Measurements from ENCODE around the gene LDAH. TPM values are rescaled to one million over a fixed set of nuclear protein-coding genes. Genes with fewer than 3 reads are reported as not detected.

Gene LDAH
- polyA plus RNA-seq, 1 experiment: 10.0 TPM

- no peaks in the 10 kb centered on the region for H3K27me3 ChIP-seq (ENCODE audit: control insufficient read depth, insufficient read depth, low read length)
- DNase-seq (ENCODE audit: low read depth): no peak
- TF ChIP-seq CTCF (IDR thresholded peaks at IDR 0.05; ENCODE audit: insufficient read depth, low read depth, low read length): no peak
- ChIA-PET CTCF (interaction anchor here (0.9 to 1.3 kb wide), 3 partner anchors 15 to 30 kb away, joined by 3 to 4 read pairs (median 3); no protein-coding TSS in a partner anchor), POLR2A (no interaction called here)
- H3K4me3 ChIP-seq (ENCODE audit: low read depth, low read length): no peak overlapping the region
- no peaks in the 10 kb centered on the region for H3K36me3 ChIP-seq (ENCODE audit: control insufficient read depth, insufficient read depth, low read length)
These were observed 131.7 kb downstream of the LDAH start for GRCh38 chr2:20691076-20691734.

- peaks cover 2% of the 10 kb centered on the region; the same call in 1 of the 2 replicates for H3K36me3 ChIP-seq (ENCODE audit: control insufficient read depth, insufficient read depth, low read length)
- no peak overlapping the region for H3K4me3 ChIP-seq (ENCODE audit: low read depth, low read length)
- no peak for TF ChIP-seq CTCF (IDR thresholded peaks at IDR 0.05; ENCODE audit: insufficient read depth, low read depth, low read length)
- ChIA-PET CTCF (interaction anchor here (1.4 kb wide), 1 partner anchor 14 kb away, joined by 7 read pairs; no protein-coding TSS in a partner anchor), POLR2A (no interaction called here)
- DNase-seq (ENCODE audit: low read depth): no peak
- H3K27me3 ChIP-seq (ENCODE audit: control insufficient read depth, insufficient read depth, low read length): no peaks in the 10 kb centered on the region
These were observed 133.3 kb downstream of the LDAH start for GRCh38 chr2:20689428-20690264.

- Histone ChIP-seq H3K27me3 (ENCODE audit: control insufficient read depth, insufficient read depth, low read length) (no peaks in the 10 kb centered on the region), H3K36me3 (ENCODE audit: control insufficient read depth, insufficient read depth, low read length) (peaks cover 3% of the 10 kb centered on the region), H3K4me3 (ENCODE audit: low read depth, low read length) (no peak overlapping the region)
- TF ChIP-seq CTCF (IDR thresholded peaks at IDR 0.05; ENCODE audit: insufficient read depth, low read depth, low read length): no peak
- DNase-seq (ENCODE audit: low read depth): no peak
- CTCF ChIA-PET: interaction anchor here (0.7 to 1.2 kb wide), 3 partner anchors 12 to 276 kb away, joined by 3 to 5 read pairs (median 5); no protein-coding TSS in a partner anchor
- POLR2A ChIA-PET: interaction anchor here (0.6 kb wide), 1 partner anchor 861 kb away, joined by 3 read pairs; no protein-coding TSS in a partner anchor
These were observed 135.6 kb downstream of the LDAH start for GRCh38 chr2:20687260-20687832.

GRCh38 chr2:20684581-20685063 lies 138.3 kb downstream of the LDAH start:
- TF ChIP-seq CTCF (IDR thresholded peaks at IDR 0.05; ENCODE audit: insufficient read depth, low read depth, low read length): no peak
- POLR2A ChIA-PET: no interaction called here

More at GRCh38 chr2:20684581-20685063, 138.3 kb downstream of the LDAH start:
- peaks cover 3% of the 10 kb centered on the region for H3K36me3 ChIP-seq (ENCODE audit: control insufficient read depth, insufficient read depth, low read length)
- H3K27me3 ChIP-seq (ENCODE audit: control insufficient read depth, insufficient read depth, low read length): no peaks in the 10 kb centered on the region
- no peak for DNase-seq (ENCODE audit: low read depth)
- CTCF ChIA-PET: interaction anchor here (0.6 to 3.7 kb wide), 5 partner anchors 16 to 278 kb away, joined by 3 to 18 read pairs (median 5); no protein-coding TSS in a partner anchor
- no peak overlapping the region for H3K4me3 ChIP-seq (ENCODE audit: low read depth, low read length)
